ENCODE measurements around the gene C8G.

Gene C8G

GRCh38 chr9:136983656-136984314, 38.7 kb downstream of the C8G start:
- no peak for TF ChIP-seq CTCF (conservative IDR thresholded peaks at IDR 0.05)
- H3K27ac ChIP-seq = no peak overlapping the region

DNA sequence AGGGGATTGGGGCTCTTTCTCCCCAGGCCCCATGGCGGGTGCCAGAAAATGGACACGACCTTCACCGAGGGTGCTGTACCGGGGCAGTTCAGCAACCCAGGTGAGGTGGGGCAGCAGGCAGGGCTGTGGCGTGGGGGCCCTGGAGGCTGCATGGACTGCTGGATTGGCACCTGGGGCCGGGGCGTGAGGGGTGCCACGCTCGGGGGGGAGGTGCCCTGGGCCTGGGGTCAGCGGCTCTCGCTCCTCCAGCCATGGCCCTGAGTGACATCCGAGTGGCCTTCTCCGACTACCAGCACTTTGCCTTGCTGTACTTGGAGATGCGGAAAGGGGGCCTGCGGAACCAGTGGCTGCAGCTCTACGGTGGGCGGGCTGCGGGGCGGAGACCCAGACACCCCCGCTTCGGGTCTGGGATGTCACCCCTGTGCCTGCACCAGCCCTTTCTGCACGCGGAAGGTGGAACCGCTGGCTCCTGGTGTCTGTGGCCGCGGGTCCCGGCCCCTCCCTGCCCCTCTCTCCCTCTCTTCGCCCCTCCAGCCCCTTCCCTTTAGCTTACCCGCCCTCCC, 39.5 kb downstream of the C8G start:
- H3K27ac ChIP-seq = no peak overlapping the region
- no peak for TF ChIP-seq CTCF (conservative IDR thresholded peaks at IDR 0.05)

- TF ChIP-seq CTCF (conservative IDR thresholded peaks at IDR 0.05) = no peak
- no peak overlapping the region for H3K27ac ChIP-seq
Observed at GRCh38 chr9:136985027-136985602, 40.1 kb downstream of the C8G start.

DNA sequence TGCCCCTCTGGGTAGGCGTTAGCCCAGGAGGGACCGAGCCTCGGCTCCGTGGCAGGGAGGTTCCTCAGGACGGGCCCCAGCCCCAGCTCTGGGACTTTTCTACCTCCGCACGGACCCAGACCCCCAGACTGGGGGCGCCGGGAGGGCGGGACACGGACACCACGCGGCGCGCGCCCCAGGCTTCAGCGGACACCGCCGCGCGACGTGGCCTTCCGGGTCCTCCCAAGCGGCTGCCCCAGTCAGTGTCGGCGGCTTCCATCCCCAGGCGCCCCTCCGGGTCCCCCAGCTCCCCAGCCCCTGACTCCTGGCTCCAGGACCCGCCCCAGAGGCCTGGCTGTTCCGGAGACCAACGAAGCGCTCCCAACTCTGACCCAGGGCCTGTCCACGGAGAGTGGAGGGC, 40.8 kb downstream of the C8G start:
- TF ChIP-seq CTCF (conservative IDR thresholded peaks at IDR 0.05) = no peak
- H3K27ac ChIP-seq = no peak overlapping the region

DNA sequence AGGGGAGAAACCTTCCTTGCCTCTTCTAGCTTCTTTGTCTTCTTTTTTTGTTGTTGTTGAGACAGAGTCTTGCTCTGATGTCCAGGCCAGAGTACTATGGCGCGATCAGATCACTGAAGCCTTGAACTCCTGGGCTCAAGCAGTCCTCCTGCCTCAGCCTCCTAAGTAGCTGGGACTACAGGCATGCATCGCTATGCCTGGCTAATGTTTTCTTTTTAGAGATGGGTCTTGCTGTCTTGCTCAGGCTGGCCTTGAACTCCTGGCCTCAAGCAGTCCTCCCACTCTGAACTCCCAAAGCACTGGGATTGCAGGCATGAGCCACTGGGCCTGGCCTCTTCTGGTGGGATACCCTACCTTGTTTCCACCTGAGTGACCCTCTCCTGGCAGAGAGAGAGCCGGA, 43.8 kb downstream of the C8G start:
- TF ChIP-seq CTCF (conservative IDR thresholded peaks at IDR 0.05) = no peak
- peak overlapping the region; percentile 48 for H3K27ac ChIP-seq

GRCh38 chr9:136990242-136990911, 45.3 kb downstream of the C8G start:
- TF ChIP-seq CTCF (conservative IDR thresholded peaks at IDR 0.05) = no peak
- H3K27ac ChIP-seq = no peak overlapping the region; the same call in 1 of the 2 replicates

All from VCaP (cell line).